Measurements from ENCODE around the gene LARP6. TPM values are rescaled to one million over a fixed set of nuclear protein-coding genes. Genes with fewer than 3 reads are reported as not detected.

Gene LARP6
- polyA plus RNA-seq, 2 of the 4 experiments (the other 2 are of a cell fraction): 57.2 to 158 TPM

- peak overlapping the region; percentile 57; the same call in 2 of the 3 replicates for H3K4me2 ChIP-seq
- 88% methylated on average over 3 of the region's 3 CpGs for WGBS (ENCODE audit: missing lambda C conversion rate)
- CTCF ChIA-PET: interaction anchor here (1.2 to 16.8 kb wide), 9 partner anchors 14 to 257 kb away, joined by 3 to 300 read pairs (median 9); partner anchors contain the start of gene THSD4
- DNase-seq (ENCODE audit: low read depth in 1 of 2, low spot score in 1 of 2) (no peak), FAIRE-seq (no peak), ATAC-seq (no peak)
- peaks cover 41% of the 10 kb centered on the region for H3K4me1 ChIP-seq
- TF ChIP-seq, protein P1, sequence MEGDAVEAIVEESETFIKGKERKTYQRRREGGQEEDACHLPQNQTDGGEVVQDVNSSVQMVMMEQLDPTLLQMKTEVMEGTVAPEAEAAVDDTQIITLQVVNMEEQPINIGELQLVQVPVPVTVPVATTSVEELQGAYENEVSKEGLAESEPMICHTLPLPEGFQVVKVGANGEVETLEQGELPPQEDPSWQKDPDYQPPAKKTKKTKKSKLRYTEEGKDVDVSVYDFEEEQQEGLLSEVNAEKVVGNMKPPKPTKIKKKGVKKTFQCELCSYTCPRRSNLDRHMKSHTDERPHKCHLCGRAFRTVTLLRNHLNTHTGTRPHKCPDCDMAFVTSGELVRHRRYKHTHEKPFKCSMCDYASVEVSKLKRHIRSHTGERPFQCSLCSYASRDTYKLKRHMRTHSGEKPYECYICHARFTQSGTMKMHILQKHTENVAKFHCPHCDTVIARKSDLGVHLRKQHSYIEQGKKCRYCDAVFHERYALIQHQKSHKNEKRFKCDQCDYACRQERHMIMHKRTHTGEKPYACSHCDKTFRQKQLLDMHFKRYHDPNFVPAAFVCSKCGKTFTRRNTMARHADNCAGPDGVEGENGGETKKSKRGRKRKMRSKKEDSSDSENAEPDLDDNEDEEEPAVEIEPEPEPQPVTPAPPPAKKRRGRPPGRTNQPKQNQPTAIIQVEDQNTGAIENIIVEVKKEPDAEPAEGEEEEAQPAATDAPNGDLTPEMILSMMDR (IDR thresholded peaks at IDR 0.05): no peak
- TF ChIP-seq NPAS2 (CRISPR knock-in tag; IDR thresholded peaks at IDR 0.05; ENCODE audit: borderline replicate concordance) (no peak), CEBPB (IDR thresholded peaks at IDR 0.05) (no peak), FOSB (CRISPR knock-in tag; IDR thresholded peaks at IDR 0.05) (no peak), ZC3H11A (IDR thresholded peaks at IDR 0.05) (no peak), RCOR1 (IDR thresholded peaks at IDR 0.05; ENCODE audit: low read depth, low read length) (no peak), SREBF2 (IDR thresholded peaks at IDR 0.05) (no peak), HOXB5 (CRISPR knock-in tag; IDR thresholded peaks at IDR 0.05) (no peak), POLR2A (IDR thresholded peaks at IDR 0.05; ENCODE audit: low read length) (no peak), BHLHE40 (IDR thresholded peaks at IDR 0.05; ENCODE audit: low read depth, low read length) (no peak), HDAC2 (IDR thresholded peaks at IDR 0.05) (no peak), NR3C1 (IDR thresholded peaks at IDR 0.05) (no peak), TP53 (CRISPR knock-in tag; IDR thresholded peaks at IDR 0.05) (no peak), JUNB (IDR thresholded peaks at IDR 0.05) (no peak), KDM5A (IDR thresholded peaks at IDR 0.05) (no peak), FOSL2 (IDR thresholded peaks at IDR 0.05) (no peak), FOSL2 (CRISPR knock-in tag; IDR thresholded peaks at IDR 0.05) (no peak), GATA3 (IDR thresholded peaks at IDR 0.05; ENCODE audit: borderline replicate concordance) (no peak), TFCP2L1 (CRISPR knock-in tag; IDR thresholded peaks at IDR 0.05) (no peak)
- TF ChIP-seq, protein P2, sequence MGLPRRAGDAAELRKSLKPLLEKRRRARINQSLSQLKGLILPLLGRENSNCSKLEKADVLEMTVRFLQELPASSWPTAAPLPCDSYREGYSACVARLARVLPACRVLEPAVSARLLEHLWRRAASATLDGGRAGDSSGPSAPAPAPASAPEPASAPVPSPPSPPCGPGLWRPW (IDR thresholded peaks at IDR 0.05): no peak
- H3K9me3 ChIP-seq: no peaks in the 10 kb centered on the region
- H3K27ac ChIP-seq: peak overlapping the region; percentile 89 to 93; a peak in 5 of 6 replicates
- POLR2A ChIA-PET: interaction anchor here (1.4 to 1.8 kb wide), 2 partner anchors 12 to 17 kb away, joined by 3 to 7 read pairs; no protein-coding TSS in a partner anchor
- no peak overlapping the region for H3K4me3 ChIP-seq
Measured at GRCh38 chr15:70857562-70858285, 3.8 kb upstream of the LARP6 start.

DNA sequence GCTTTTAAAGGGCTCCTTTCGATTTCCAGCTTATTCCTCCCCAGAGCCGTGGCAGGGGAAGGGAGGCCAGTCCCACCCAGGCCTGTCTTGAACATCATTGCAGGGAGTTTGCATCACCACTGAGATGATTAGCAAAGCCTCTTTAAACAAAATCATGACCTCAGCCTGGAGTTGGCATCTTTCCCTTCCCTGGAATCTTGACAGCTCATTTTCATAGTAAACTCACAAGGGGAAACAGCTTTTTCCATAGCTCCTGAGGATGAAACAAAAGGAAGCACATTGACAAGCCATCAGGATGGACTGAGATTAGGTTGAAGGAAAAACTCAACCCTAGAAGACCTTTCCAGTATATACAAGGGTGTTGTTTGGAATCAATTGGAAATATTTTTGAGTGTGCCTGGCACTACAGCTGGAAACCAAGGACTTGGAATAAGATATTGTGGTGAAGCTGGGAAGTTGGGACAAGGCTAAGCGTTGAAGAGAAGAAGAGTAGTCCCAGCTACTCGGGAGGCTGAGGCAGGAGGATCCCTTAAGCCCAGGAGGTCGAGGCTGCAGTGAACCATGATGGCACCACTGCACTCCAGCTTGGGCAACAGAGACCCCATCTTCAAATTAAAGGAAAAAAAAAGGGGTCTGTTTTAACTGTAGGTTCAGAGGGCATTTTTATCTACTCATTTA lies 3.1 kb upstream of the LARP6 start:
- ChIA-PET CTCF (interaction anchor here (0.7 to 16.8 kb wide), 14 partner anchors 14 to 586 kb away, joined by 3 to 300 read pairs (median 4); partner anchors contain the start of genes LRRC49 and THAP10), POLR2A (interaction anchor here (0.6 to 1.8 kb wide), 4 partner anchors 12 to 1391 kb away, joined by 3 to 8 read pairs (median 5); no protein-coding TSS in a partner anchor)
- Histone ChIP-seq H3K9me3 (no peaks in the 10 kb centered on the region), H3K4me1 (peaks cover 41% of the 10 kb centered on the region), H3K4me2 (peak overlapping the region; percentile 57), H3K4me3 (no peak overlapping the region), H3K27ac (peak overlapping the region; percentile 89 to 93)
- WGBS (ENCODE audit: missing lambda C conversion rate): 43% methylated on average over 5 of the region's 5 CpGs
- TF ChIP-seq RAD21 (conservative IDR thresholded peaks at IDR 0.05 in 1 of 2, IDR thresholded peaks at IDR 0.05 in 1 of 2) (0 out of 5 replicates have a peak, but pooled peaks of 1 of the 2 experiments have one; percentile 17), JUN (IDR thresholded peaks at IDR 0.05) (peak; percentile 45 to 52; a peak in 2 of 5 replicates), ZFP36 (IDR thresholded peaks at IDR 0.05; ENCODE audit: borderline replicate concordance, partially characterized antibody) (no peak), TP53 (CRISPR knock-in tag; IDR thresholded peaks at IDR 0.05) (no peak), CEBPB (IDR thresholded peaks at IDR 0.05) (peak; percentile 77 to 91), GATA3 (IDR thresholded peaks at IDR 0.05; ENCODE audit: borderline replicate concordance) (peak; percentile 26; the same call in 1 of the 2 replicates), JUNB (IDR thresholded peaks at IDR 0.05) (no peak; the same call in 1 of the 2 replicates), KDM1A (IDR thresholded peaks at IDR 0.05; ENCODE audit: low read depth) (no peak), EP300 (IDR thresholded peaks at IDR 0.05) (peak; percentile 43 to 69; a peak in 2 of 5 replicates), EHMT2 (IDR thresholded peaks at IDR 0.05; ENCODE audit: low read depth) (no peak)
- TF ChIP-seq, protein P2 (IDR thresholded peaks at IDR 0.05): no peak
- TF ChIP-seq, protein P3, sequence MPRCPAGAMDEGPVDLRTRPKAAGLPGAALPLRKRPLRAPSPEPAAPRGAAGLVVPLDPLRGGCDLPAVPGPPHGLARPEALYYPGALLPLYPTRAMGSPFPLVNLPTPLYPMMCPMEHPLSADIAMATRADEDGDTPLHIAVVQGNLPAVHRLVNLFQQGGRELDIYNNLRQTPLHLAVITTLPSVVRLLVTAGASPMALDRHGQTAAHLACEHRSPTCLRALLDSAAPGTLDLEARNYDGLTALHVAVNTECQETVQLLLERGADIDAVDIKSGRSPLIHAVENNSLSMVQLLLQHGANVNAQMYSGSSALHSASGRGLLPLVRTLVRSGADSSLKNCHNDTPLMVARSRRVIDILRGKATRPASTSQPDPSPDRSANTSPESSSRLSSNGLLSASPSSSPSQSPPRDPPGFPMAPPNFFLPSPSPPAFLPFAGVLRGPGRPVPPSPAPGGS (IDR thresholded peaks at IDR 0.05): 0 out of 3 replicates have a peak, but pooled peaks have one; percentile 61
- no peak for FAIRE-seq
- peak in 1 of 2 experiments; percentile 82 for DNase-seq (ENCODE audit: low read depth in 1 of 2, low spot score in 1 of 2)
- ATAC-seq: peak; percentile 40 to 55
